Ascending aorta (tissue), 2 donors: ENCODE data around the gene STAM. TPM values are rescaled to one million over a fixed set of nuclear protein-coding genes. Genes with fewer than 3 reads are reported as not detected.

ENCODE experiments used
- DNase-seq, 2 donors: peaks; one replicate each; pipeline ENCODE4 v3.0.0-alpha.2; 2019; ENCODE audit warnings: low spot score in 2 of 2
- H3K27ac ChIP-seq, 2 donors: fragments of 200-600 bp; sonication (generic); one replicate each; pipeline ENCODE4 v1.5.1; 2016 to 2017; ENCODE audit warnings: mild to moderate bottlenecking in 1 of 2
- H3K27me3 ChIP-seq: fragments of 200-600 bp; sonication (generic); one replicate; pipeline ENCODE4 v1.5.1; 2017
- H3K36me3 ChIP-seq, 2 donors: fragments of 200-600 bp; sonication (generic); one replicate each; pipeline ENCODE4 v1.5.1; 2016
- H3K4me1 ChIP-seq, 2 donors: fragments of 200-600 bp; sonication (generic); one replicate each; pipeline ENCODE4 v1.5.1; 2016 to 2017; ENCODE audit warnings: mild to moderate bottlenecking in 1 of 2
- H3K4me3 ChIP-seq, 2 donors: fragments of 200-600 bp; sonication (generic); one replicate each; pipeline ENCODE4 v1.5.1; 2016 to 2017; ENCODE audit warnings: mild to moderate bottlenecking in 1 of 2
- H3K9me3 ChIP-seq, 2 donors: fragments of 200-600 bp; sonication (generic); one replicate each; pipeline ENCODE4 v1.5.1; 2016
- intact Hi-C: fragments of 100-400 bp; cut with DNase I; formaldehyde crosslinking; loops from one replicate; pipeline ENCODE4 v1.15.1; 2023
- total RNA-seq: library from RNA; depleted of rRNA; stranded (reverse); fragments of >200 nt; gene quantifications from one replicate; pipeline ENCODE4 v1.1.0, GENCODE V29; 2016
- TF ChIP-seq, protein P1 (sequence below), 3 experiments: fragments of 200-600 bp in 2 of 3; fragments of 450-650 bp in 1 of 3; sonication (generic) in 2 of 3; IDR thresholded peaks; one replicate each; pipeline ENCODE4 v1.5.1; 2016 to 2019; ENCODE audit warnings: antibody characterized with exemption in 3 of 3, mild to moderate bottlenecking in 1 of 3, moderate library complexity in 1 of 3

STAM gene
- total RNA-seq, 1 donor from 2014 or later, result 1.5 TPM

DNA sequence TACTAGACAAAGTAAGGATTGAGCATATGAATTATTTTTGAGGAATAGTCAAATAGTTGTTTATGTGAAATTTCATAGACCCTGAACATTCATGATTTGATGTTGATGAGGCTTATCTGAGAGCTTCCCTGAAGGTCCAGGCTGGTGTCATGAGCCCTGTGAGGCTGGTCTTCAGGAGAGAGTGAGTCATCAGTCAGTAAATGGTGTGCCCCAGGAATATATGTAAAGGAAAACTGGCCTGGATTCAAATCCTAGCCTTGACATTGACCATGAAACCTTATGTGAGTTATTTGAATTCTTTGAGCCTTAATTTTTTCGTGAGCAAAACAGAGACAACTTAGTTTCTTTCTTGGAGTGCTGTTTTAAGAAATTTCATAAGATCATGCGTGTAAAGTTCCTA, 114.2 kb downstream of the STAM start:
- H3K9me3 ChIP-seq, result no peaks in the 10 kb centered on the region
- H3K4me3 ChIP-seq, result no peak overlapping the region

DNA sequence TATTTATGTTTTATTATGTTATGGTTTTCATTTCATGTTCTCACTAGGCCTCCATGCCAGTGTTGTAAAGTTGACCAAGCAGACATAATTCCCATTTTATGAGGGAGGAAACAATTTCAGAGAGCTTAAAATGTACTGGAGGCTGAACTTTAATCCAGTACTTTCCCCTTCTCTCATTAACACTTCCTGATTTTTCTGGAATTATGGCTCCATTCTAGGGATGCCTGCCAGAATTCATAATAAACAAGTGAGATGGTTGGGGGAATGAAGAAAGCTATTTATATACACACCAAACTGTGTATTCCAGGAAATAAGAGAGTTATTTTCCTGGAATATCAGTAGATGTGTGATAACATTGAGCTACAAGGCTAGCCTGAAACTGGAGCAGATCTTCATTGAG, 114.9 kb downstream of the STAM start:
- TF ChIP-seq, protein P1, sequence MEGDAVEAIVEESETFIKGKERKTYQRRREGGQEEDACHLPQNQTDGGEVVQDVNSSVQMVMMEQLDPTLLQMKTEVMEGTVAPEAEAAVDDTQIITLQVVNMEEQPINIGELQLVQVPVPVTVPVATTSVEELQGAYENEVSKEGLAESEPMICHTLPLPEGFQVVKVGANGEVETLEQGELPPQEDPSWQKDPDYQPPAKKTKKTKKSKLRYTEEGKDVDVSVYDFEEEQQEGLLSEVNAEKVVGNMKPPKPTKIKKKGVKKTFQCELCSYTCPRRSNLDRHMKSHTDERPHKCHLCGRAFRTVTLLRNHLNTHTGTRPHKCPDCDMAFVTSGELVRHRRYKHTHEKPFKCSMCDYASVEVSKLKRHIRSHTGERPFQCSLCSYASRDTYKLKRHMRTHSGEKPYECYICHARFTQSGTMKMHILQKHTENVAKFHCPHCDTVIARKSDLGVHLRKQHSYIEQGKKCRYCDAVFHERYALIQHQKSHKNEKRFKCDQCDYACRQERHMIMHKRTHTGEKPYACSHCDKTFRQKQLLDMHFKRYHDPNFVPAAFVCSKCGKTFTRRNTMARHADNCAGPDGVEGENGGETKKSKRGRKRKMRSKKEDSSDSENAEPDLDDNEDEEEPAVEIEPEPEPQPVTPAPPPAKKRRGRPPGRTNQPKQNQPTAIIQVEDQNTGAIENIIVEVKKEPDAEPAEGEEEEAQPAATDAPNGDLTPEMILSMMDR (IDR thresholded peaks at IDR 0.05), result no peak
- H3K4me3 ChIP-seq, result no peak overlapping the region
- H3K27me3 ChIP-seq, result no peaks in the 10 kb centered on the region
- H3K9me3 ChIP-seq, result no peaks in the 10 kb centered on the region
- DNase-seq, result no peak
- H3K36me3 ChIP-seq, result no peaks in the 10 kb centered on the region
- intact Hi-C loops, result no loop called here
- H3K4me1 ChIP-seq, result no peaks in the 10 kb centered on the region
- H3K27ac ChIP-seq, result no peak overlapping the region

More for the DNA sequence above, 114.2 kb downstream of the STAM start:
- no peak for DNase-seq
- H3K27ac ChIP-seq, result no peak overlapping the region
- intact Hi-C loops, result no loop called here
- TF ChIP-seq, protein P1 (IDR thresholded peaks at IDR 0.05), result no peak
- H3K4me1 ChIP-seq, result no peaks in the 10 kb centered on the region
- H3K36me3 ChIP-seq, result no peaks in the 10 kb centered on the region
- H3K27me3 ChIP-seq, result no peaks in the 10 kb centered on the region

DNA sequence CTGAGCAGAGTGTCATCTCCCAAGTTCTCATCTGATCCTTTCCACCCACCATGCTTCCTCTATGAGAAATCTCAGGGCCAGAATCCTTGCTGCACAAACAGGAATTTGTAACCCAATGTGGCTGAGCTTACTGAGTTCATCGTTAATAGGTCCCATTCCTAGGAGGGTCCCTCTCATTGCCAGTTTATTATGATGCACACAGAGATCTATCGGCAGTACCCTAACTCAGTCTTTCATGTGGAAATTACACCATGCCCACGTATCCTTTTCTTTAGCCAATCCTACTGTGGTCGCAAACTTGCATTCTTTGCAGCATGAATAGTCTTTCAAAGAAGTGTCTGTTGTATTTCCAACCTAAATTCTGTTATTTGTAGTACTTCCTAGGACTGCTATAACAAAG, 120.2 kb downstream of the STAM start:
- TF ChIP-seq, protein P1 (IDR thresholded peaks at IDR 0.05), result no peak
- H3K36me3 ChIP-seq, result no peaks in the 10 kb centered on the region
- no peak overlapping the region for H3K27ac ChIP-seq
- no peaks in the 10 kb centered on the region for H3K9me3 ChIP-seq
- intact Hi-C loops, result no loop called here
- no peaks in the 10 kb centered on the region for H3K4me1 ChIP-seq
- DNase-seq, result no peak
- no peak overlapping the region for H3K4me3 ChIP-seq
- H3K27me3 ChIP-seq, result no peaks in the 10 kb centered on the region

DNA sequence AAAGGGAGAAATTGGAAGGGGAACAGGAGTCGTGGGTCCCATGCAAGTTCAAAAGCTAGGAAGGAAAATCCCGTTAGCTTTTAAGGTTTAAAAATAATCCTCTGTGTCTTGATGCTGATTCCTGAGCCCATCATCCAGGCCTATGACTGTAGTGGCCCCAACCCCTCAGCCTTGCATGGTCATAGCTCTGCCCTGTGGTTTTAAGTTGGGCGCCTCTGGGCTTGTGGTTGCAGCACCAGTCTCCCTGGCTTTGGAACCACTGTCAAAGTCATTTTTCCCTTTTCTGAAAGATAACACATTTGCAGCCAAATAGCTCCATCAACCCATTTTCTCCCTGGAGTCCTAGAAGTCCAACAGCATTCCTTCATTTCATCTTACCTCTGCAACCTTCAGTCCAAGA, 121.7 kb downstream of the STAM start:
- Histone ChIP-seq H3K36me3 (no peaks in the 10 kb centered on the region), H3K4me1 (no peaks in the 10 kb centered on the region), H3K27me3 (no peaks in the 10 kb centered on the region), H3K4me3 (no peak overlapping the region), H3K27ac (no peak overlapping the region), H3K9me3 (no peaks in the 10 kb centered on the region)
- no peak for DNase-seq
- intact Hi-C loops, result no loop called here
- TF ChIP-seq, protein P1 (IDR thresholded peaks at IDR 0.05), result no peak

Other genes starting within 250 kb of the STAM start
- gene ST8SIA6, start 189.6 kb upstream of the STAM start, total RNA-seq, result not detected
- gene HACD1, start 26.8 kb upstream of the STAM start, total RNA-seq, result 41.6 TPM
- gene TMEM236, start 108.0 kb downstream of the STAM start, total RNA-seq, result not detected
- gene MRC1, start 165.2 kb downstream of the STAM start, total RNA-seq, result 15.1 TPM